Activated naive CD4-positive, alpha-beta T cell treated with anti-CD3 and anti-CD28 coated beads, Interleukin-2, amount 10 ng/mL, durations not matched to agents 7 days and 5 days (primary cell): ENCODE data around the gene TTC23.
A peak's percentile ranks its signal among the peaks of the same experiment; 100 is the strongest.
"Not testable (repeated sequence)": the region's sequence is repeated elsewhere in the genome, so short reads cannot be mapped to it uniquely, and the experiment has no call there.

ENCODE experiments used
- CTCF ChIA-PET: fragments of 350-600 bp; sonication (Branson Sonifier 250); formaldehyde crosslinking; loops from one replicate; lab custom pipeline; 2021; ENCODE audit warnings: antibody characterized with exemption; lab: Charles Lee
- DNase-seq: peaks from one replicate; pipeline ENCODE4 v3.0.0-alpha.2; 2020
- H3K27ac Mint-ChIP-seq: one replicate; pipeline ENCODE4 v1.8.0; 2021; ENCODE audit warnings: mild to moderate bottlenecking, moderate library complexity, mixed read lengths
- H3K27me3 Mint-ChIP-seq: one replicate; pipeline ENCODE4 v1.8.0; 2021; ENCODE audit warnings: mild to moderate bottlenecking, mixed read lengths
- H3K36me3 Mint-ChIP-seq: one replicate; pipeline ENCODE4 v1.8.0; 2021; ENCODE audit warnings: mixed read lengths
- H3K4me1 Mint-ChIP-seq: one replicate; pipeline ENCODE4 v1.8.0; 2021; ENCODE audit warnings: mixed read lengths
- H3K4me3 Mint-ChIP-seq: one replicate; pipeline ENCODE4 v1.8.0; 2021; ENCODE audit warnings: mild to moderate bottlenecking, moderate library complexity, mixed read lengths
- H3K9me3 Mint-ChIP-seq: one replicate; pipeline ENCODE4 v1.8.0; 2021; ENCODE audit warnings: mixed read lengths

Gene TTC23

GRCh38 chr15:99115300-99116215 is 133.8 kb downstream of the TTC23 start:
- no peak overlapping the region for H3K4me3 Mint-ChIP-seq
- no peak overlapping the region for H3K27ac Mint-ChIP-seq
- CTCF ChIA-PET = no interaction called here
- no peaks in the 10 kb centered on the region for H3K36me3 Mint-ChIP-seq
- no peaks in the 10 kb centered on the region for H3K9me3 Mint-ChIP-seq
- peaks cover 6% of the 10 kb centered on the region for H3K27me3 Mint-ChIP-seq
- no peak for DNase-seq
- H3K4me1 Mint-ChIP-seq = peaks cover 7% of the 10 kb centered on the region

- no peak for DNase-seq
- Mint-ChIP-seq H3K9me3 (no peaks in the 10 kb centered on the region), H3K4me1 (peaks cover 13% of the 10 kb centered on the region), H3K4me3 (no peak overlapping the region), H3K27me3 (peaks cover 9% of the 10 kb centered on the region), H3K36me3 (no peaks in the 10 kb centered on the region), H3K27ac (no peak overlapping the region)
- CTCF ChIA-PET = no interaction called here
These were observed 134.7 kb downstream of the TTC23 start for GRCh38 chr15:99114511-99115299.

- no peak for DNase-seq
- CTCF ChIA-PET = no interaction called here
- peaks cover 19% of the 10 kb centered on the region for H3K4me1 Mint-ChIP-seq
These were observed 135.7 kb downstream of the TTC23 start for GRCh38 chr15:99113547-99114271.

GRCh38 chr15:99111641-99112040 is 137.7 kb downstream of the TTC23 start:
- DNase-seq, H3K4me3 Mint-ChIP-seq, H3K9me3 Mint-ChIP-seq, H3K36me3 Mint-ChIP-seq, H3K27ac Mint-ChIP-seq, CTCF ChIA-PET: not testable (repeated sequence)
- Mint-ChIP-seq H3K27me3 (peaks cover 31% of the 10 kb centered on the region), H3K4me1 (peaks cover 36% of the 10 kb centered on the region)

More at GRCh38 chr15:99113547-99114271, 135.7 kb downstream of the TTC23 start:
- Mint-ChIP-seq H3K9me3 (no peaks in the 10 kb centered on the region), H3K4me3 (no peak overlapping the region), H3K27me3 (peaks cover 17% of the 10 kb centered on the region), H3K36me3 (no peaks in the 10 kb centered on the region), H3K27ac (no peak overlapping the region)

GRCh38 chr15:99110581-99111320 is 138.6 kb downstream of the TTC23 start:
- peaks cover 42% of the 10 kb centered on the region for H3K4me1 Mint-ChIP-seq
- DNase-seq = no peak

GRCh38 chr15:99110093-99110492 is 139.3 kb downstream of the TTC23 start:
- Mint-ChIP-seq H3K4me3 (no peak overlapping the region), H3K36me3 (no peaks in the 10 kb centered on the region), H3K9me3 (no peaks in the 10 kb centered on the region), H3K27me3 (peaks cover 44% of the 10 kb centered on the region), H3K4me1 (peaks cover 44% of the 10 kb centered on the region), H3K27ac (no peak overlapping the region)
- no peak for DNase-seq
- CTCF ChIA-PET = interaction anchor here (2.1 kb wide), 1 partner anchor 10 kb away, joined by 6 read pairs; no protein-coding TSS in a partner anchor

More at GRCh38 chr15:99110581-99111320, 138.6 kb downstream of the TTC23 start:
- CTCF ChIA-PET = interaction anchor here (2.1 kb wide), 1 partner anchor 10 kb away, joined by 6 read pairs; no protein-coding TSS in a partner anchor
- no peaks in the 10 kb centered on the region for H3K36me3 Mint-ChIP-seq
- no peak overlapping the region for H3K27ac Mint-ChIP-seq
- peaks cover 40% of the 10 kb centered on the region for H3K27me3 Mint-ChIP-seq
- H3K4me3 Mint-ChIP-seq = no peak overlapping the region
- no peaks in the 10 kb centered on the region for H3K9me3 Mint-ChIP-seq

GRCh38 chr15:99109555-99110021 is 139.8 kb downstream of the TTC23 start:
- CTCF ChIA-PET = interaction anchor here (2.1 kb wide), 1 partner anchor 9 kb away, joined by 6 read pairs; no protein-coding TSS in a partner anchor
- H3K4me3 Mint-ChIP-seq = no peak overlapping the region

GRCh38 chr15:99108993-99109392 is 140.4 kb downstream of the TTC23 start:
- CTCF ChIA-PET = interaction anchor here (2.1 kb wide), 1 partner anchor 8 kb away, joined by 6 read pairs; no protein-coding TSS in a partner anchor
- no peak for DNase-seq
- H3K4me1 Mint-ChIP-seq = peaks cover 44% of the 10 kb centered on the region
- no peak overlapping the region for H3K4me3 Mint-ChIP-seq
- H3K36me3 Mint-ChIP-seq = no peaks in the 10 kb centered on the region
- peaks cover 50% of the 10 kb centered on the region for H3K27me3 Mint-ChIP-seq
- H3K27ac Mint-ChIP-seq = no peak overlapping the region
- no peaks in the 10 kb centered on the region for H3K9me3 Mint-ChIP-seq

More at GRCh38 chr15:99109555-99110021, 139.8 kb downstream of the TTC23 start:
- Mint-ChIP-seq H3K9me3 (no peaks in the 10 kb centered on the region), H3K27me3 (peaks cover 46% of the 10 kb centered on the region), H3K4me1 (peaks cover 44% of the 10 kb centered on the region), H3K27ac (no peak overlapping the region), H3K36me3 (no peaks in the 10 kb centered on the region)
- DNase-seq = no peak

GRCh38 chr15:99106417-99107220 is 142.8 kb downstream of the TTC23 start:
- peak; percentile 44 for DNase-seq
- Mint-ChIP-seq H3K27ac (peak overlapping the region; percentile 89), H3K36me3 (no peaks in the 10 kb centered on the region), H3K9me3 (no peaks in the 10 kb centered on the region), H3K4me1 (peaks cover 45% of the 10 kb centered on the region), H3K27me3 (peaks cover 70% of the 10 kb centered on the region), H3K4me3 (peak overlapping the region; percentile 61)
- CTCF ChIA-PET = interaction anchor here (1.1 to 3.0 kb wide), 5 partner anchors 29 to 117 kb away, joined by 3 to 16 read pairs (median 5); no protein-coding TSS in a partner anchor

GRCh38 chr15:99105514-99106341 is 143.7 kb downstream of the TTC23 start:
- Mint-ChIP-seq H3K9me3 (no peaks in the 10 kb centered on the region), H3K27me3 (peaks cover 74% of the 10 kb centered on the region), H3K4me1 (peaks cover 41% of the 10 kb centered on the region), H3K27ac (peak overlapping the region; percentile 89), H3K36me3 (no peaks in the 10 kb centered on the region), H3K4me3 (peak overlapping the region; percentile 67)
- peak; percentile 71 for DNase-seq
- CTCF ChIA-PET = interaction anchor here (0.8 to 3.0 kb wide), 15 partner anchors 13 to 371 kb away, joined by 3 to 16 read pairs (median 3); no protein-coding TSS in a partner anchor

- Mint-ChIP-seq H3K27ac (peak within 1 kb of the TSS; percentile 76), H3K36me3 (no peaks in the 10 kb centered on the region), H3K27me3 (peaks cover 79% of the 10 kb centered on the region), H3K4me3 (peak within 1 kb of the TSS; percentile 70), H3K4me1 (peaks cover 39% of the 10 kb centered on the region), H3K9me3 (no peaks in the 10 kb centered on the region)
- peak; percentile 44 for DNase-seq
- CTCF ChIA-PET = interaction anchor here (0.8 to 3.0 kb wide), 14 partner anchors 14 to 372 kb away, joined by 3 to 16 read pairs (median 3); no protein-coding TSS in a partner anchor
These were observed 144.4 kb downstream of the TTC23 start, which contains the start of gene SYNM for GRCh38 chr15:99104788-99105513. Gene SYNM, plus strand, starts transcription at chr15:99105080. Its CDS starts 120 bp downstream, at chr15:99105200.
